Measurements from ENCODE around the gene C20orf204.
"Not testable (repeated sequence)": the region's sequence is repeated elsewhere in the genome, so short reads cannot be mapped to it uniquely, and the experiment has no call there.

The C20orf204 gene

GRCh38 chr20:64035933-64036345 is at the start of gene C20orf204:
Gene C20orf204, plus strand, starts transcription at chr20:64036182. Its CDS starts 142 bp downstream, at chr20:64036324.
- no peak for DNase-seq (ENCODE audit: low read depth)

GRCh38 chr20:64000906-64001305 is 35.1 kb upstream of the C20orf204 start:
- DNase-seq (ENCODE audit: low read depth): no peak

- no peak for DNase-seq (ENCODE audit: low read depth)
Measured at GRCh38 chr20:64001607-64002011, 34.4 kb upstream of the C20orf204 start.

DNA sequence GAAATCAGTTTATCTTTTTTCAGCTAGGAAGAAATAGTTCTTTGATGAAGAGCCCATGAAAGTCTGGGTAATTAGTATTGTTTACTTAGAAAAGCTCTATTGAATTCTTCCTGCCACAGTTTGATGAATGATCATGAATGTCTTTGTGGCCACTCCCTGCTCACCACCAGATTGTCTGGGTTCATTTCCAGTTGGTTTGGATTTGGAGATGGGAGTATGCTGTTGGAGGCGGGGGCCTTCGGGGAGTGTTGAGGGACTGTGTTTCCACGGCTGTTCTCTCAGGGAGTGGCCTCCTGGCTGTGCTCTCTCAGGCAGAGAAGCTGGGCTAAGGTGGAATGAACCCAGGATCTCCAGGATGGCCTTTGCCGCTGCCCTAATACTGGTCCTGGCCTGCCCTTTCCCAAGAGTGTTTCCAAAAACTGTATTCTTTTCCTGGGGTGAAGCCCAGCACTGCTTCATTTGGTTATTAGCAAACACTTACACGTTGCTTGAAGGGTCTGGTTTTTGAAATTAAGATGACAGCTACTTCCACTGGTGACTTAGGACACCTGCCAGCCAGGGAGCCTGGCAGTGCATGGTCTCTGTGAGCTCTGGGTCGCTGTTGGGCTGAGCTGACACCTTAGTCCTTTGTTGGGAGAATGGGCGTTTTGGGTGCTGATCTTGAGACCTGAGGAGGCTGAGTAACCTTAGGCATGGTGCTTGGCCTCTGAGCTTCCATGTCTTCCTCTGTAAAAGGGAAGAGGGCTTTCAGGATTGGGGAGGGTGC is 31.8 kb upstream of the C20orf204 start:
- no peak for DNase-seq (ENCODE audit: low read depth)

DNA sequence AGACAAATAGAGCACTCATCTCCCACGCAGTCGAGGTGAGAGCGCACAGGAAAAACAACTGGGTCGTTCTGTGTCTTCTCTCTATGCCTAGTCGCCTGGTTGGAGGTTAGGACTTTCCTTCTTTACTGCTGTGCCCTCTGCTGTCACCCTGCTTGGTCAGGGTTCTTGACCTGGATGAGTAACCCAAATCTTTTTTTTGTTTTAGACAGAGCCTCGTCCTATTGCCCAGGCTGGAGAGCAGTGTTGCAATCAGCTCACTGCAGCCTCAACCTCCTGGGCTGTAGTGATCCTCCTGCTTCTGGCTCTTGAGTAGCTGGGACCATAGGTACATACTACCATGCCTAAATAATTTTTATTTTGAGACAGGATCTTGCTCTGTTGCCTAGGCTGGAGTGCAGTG is 30.6 kb upstream of the C20orf204 start:
- DNase-seq (ENCODE audit: low read depth): no peak

DNA sequence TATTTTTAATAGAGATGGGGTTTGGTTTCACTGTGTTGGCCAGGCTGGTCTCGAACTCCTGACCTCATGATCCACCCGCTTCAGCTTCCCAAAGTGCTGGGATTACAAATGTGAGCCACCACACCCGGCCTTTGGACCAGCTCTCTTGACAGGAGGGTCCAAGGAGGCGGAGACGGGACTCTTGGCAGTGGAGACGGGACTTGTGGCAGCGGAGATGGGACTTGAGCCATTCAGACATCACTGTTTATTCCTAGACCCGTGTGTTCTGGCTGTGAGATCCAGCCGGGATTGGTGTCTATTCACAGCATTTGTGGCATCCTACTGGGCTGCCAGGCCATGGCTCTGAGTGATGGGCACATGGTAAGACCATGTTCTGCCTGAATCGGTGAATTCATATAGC is 29.5 kb upstream of the C20orf204 start:
- no peak for DNase-seq (ENCODE audit: low read depth)

DNA sequence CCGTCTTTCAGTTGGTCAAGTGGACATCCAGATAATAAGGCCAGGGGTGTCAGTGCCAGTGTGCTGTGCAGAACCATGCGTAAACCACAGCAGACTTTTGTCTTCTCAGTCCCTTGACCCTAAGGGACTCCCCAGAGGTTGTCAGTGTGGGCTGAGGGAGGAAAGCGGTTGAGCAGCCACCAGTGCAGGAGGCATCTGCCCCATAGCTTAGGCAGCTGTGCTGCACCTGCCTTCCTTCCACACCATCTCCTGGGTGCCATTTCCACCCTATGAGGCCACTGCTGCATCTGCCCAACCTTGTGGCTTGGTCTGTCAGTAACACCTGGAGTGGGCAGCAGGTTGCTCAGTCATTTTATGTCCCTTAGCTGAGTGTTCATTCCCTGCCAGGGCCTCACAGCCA is 29.1 kb upstream of the C20orf204 start:
- DNase-seq (ENCODE audit: low read depth): no peak

GRCh38 chr20:64009811-64010387 is 26.1 kb upstream of the C20orf204 start:
- no peak for DNase-seq (ENCODE audit: low read depth)

DNA sequence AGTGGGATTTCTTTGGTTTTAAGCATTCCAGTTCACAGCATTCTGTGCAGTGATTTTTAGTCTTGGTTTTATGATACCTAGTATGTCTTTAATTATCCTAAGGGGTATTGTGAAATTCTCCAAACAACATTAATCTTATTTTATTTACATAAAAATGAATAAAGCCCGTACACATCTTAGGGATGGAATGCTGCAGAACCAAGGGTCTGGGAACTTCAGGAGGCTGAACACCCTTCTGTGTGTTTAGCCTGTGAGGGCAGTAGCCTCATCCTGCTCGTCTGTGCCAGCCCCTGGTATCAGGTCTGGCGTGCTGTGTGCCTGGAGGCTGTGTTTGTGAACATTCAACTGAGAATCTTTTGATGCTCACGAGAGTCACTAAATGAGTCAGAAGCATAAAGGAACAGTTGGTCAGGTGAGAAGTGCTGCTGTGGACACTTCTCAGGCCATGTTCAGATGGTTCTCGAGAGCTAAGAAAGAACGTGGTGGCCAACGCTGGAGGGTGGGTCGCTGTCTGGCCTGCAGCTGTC is 25.2 kb upstream of the C20orf204 start:
- DNase-seq (ENCODE audit: low read depth): no peak

GRCh38 chr20:64011366-64011779 is 24.6 kb upstream of the C20orf204 start:
- DNase-seq (ENCODE audit: low read depth): no peak

DNA sequence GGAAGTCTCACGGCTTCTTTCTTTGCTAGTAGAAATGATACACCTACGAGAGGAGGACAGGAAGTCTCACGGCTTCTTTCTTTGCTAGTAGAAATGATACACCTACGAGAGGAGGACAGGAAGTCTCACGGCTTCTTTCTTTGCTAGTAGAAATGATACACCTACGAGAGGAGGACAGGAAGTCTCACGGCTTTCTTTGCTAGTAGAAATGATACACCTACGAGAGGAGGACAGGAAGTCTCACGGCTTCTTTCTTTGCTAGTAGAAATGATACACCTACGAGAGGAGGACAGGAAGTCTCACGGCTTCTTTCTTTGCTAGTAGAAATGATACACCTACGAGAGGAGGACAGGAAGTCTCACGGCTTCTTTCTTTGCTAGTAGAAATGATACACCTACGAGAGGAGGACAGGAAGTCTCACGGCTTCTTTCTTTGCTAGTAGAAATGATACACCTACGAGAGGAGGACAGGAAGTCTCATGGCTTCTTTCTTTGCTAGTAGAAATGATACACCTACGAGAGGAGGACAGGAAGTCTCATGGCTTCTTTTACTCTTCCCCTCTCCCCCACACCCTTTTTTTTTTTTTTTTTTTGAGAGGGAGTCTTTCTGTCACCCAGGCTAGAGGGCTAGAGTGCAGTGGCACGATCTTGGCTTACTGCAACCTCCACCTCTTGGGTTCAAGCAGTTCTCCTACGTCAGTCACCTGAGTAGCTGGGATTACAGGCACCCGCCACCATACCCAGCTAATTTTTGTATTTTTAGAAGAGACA is 23.4 kb upstream of the C20orf204 start:
- DNase-seq (ENCODE audit: low read depth): not testable (repeated sequence)

- no peak for DNase-seq (ENCODE audit: low read depth)
Measured at GRCh38 chr20:64015635-64016034, 20.3 kb upstream of the C20orf204 start.

DNA sequence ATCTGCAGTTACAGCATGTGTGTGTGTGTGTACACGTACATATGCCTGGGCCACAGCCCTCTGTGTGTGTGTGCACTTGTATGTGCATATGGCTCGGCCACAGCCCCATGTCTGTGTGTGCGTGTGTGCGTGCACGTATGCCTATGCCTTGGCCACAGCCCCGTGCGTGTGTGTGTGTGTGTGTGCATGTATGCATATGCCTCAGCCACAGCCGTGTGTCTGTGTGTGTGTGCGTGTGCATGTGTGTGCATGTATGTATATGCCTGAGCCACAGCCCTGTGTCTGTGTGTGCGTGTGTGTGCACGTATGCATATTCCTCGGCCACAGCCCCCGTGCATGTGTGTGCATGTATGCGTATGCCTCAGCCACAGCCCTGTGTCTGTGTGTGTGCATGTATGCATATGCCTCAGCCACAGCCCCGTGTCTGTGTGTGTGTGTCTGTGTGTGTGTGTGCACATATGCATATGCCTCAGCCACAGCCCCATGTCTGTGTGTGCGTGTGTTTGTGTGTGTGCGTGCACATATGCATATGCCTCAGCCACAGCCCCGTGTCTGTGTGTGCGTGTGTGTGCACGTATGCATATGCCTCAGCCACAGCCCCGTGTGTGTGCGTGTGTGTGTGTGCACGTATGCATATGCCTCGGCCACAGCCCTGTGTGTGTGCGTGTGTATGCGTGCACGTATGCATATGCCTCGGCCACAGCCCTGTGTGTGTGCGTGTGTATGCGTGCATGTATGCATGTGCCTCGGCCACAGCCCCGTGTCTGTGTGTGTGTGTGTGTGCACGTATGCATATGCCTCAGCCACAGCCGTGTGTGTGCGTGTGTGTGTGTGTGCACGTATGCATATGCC is 14.6 kb upstream of the C20orf204 start:
- no peak for DNase-seq (ENCODE audit: low read depth)

DNA sequence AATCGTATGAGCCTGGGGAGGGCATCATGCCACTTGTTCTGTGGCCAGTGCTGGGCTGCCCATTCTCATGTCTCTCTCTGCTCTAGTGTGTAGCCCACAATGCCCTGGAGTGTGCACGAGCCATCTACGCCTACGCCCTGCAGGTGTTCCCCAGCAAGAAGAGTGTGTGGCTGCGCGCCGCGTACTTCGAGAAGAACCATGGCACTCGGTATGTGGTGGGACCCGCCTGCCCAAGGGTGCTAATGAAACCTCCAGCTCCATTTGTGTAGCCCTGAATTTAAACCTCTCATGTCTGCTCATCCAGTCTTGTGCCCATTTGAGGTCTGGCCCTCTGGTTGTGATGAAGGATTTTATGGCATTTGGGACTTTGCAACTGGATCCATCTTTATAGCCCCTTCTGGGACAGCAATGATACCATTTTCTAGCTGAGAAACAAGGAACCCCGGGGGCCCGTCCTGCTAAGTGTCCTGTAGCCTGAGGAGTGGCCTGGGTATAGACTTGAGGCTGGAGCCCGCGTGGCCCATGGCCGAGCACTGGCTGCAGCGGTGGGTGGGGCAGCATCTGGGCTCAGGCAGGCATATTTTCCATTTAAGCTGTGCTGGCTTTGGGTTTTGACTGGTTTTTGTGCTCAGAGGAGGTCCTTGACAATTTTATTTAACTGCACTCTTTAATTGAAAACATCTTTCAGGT is 13.2 kb upstream of the C20orf204 start:
- DNase-seq (ENCODE audit: low read depth): no peak

GRCh38 chr20:64023361-64024140 is 12.4 kb upstream of the C20orf204 start:
- DNase-seq (ENCODE audit: low read depth): no peak

DNA sequence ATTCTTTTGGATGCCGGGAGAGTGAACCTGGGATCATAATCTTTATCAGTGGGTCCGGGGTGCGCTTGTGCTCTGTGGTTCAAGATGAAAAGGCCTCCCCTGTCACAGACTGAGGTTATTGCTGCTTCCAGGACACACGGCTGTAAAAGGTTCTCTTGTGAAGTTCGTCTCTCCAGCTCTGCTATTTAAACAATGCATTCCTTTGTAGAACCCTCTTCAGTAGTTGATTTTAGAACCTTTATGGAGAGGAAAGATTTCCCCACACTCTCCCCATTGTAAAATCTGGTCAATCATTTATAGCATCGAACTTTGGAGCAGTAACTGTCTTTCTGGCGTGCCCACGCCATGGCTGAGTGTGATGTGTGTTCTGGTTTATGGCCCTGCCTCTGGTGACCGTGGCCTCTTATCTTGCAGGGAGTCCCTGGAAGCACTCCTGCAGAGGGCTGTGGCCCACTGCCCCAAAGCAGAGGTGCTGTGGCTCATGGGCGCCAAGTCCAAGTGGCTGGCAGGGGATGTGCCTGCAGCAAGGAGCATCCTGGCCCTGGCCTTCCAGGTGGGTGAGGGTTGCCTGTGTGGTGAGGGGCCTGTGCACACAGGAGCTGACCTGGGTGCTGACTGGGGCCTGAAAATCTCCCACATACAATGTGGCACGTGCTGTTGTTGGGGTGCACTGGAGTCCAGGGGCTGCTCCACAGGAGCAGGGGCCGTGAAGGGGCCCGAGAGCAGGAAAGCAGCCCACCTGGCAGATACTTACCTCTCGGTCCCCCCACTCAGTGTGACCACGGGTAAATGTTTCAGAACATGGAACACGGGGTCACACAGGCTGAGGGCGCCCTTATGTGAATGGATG is 11.6 kb upstream of the C20orf204 start:
- DNase-seq (ENCODE audit: low read depth): no peak

DNA sequence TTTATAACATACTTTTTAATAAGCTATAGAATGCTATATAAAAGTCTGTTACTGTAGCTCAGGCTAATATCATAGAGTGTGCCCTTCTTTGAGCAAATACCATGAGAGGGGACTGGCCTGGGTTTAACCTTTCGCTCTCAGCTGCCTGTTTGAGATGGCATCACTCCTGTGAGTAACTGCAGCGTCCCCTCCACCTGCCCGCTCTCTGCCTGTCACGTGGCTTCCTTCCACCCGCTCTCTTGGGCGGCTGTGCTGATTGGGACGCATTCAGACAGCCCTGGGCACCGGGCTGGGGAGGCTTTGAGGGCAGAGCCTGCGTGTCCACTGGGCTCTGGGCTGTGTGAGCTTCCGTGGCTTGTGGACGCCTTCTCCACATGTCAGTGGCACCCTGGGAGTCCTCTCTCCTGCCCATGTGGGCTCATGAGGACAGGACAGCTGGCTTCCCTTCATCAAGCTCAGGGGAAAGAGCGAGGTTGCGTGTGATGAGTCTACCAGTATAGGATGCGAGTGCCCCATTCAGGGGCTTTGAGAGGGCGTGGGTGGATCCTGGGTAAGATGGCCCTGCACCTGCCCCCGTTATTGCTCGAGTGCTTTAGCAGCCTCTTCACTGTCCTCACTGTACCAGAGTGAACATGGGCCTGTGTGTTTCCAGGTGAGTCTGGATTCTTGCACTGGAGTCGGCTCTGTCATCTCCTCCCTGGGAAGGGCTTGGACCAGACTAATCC is 10.7 kb upstream of the C20orf204 start:
- no peak for DNase-seq (ENCODE audit: low read depth)

- DNase-seq (ENCODE audit: low read depth): no peak
Measured at GRCh38 chr20:64025826-64026412, 10.1 kb upstream of the C20orf204 start.
